ENCODE measurements around the gene INPP5A.
A peak's percentile ranks its signal among the peaks of the same experiment; 100 is the strongest.

INPP5A gene

DNA sequence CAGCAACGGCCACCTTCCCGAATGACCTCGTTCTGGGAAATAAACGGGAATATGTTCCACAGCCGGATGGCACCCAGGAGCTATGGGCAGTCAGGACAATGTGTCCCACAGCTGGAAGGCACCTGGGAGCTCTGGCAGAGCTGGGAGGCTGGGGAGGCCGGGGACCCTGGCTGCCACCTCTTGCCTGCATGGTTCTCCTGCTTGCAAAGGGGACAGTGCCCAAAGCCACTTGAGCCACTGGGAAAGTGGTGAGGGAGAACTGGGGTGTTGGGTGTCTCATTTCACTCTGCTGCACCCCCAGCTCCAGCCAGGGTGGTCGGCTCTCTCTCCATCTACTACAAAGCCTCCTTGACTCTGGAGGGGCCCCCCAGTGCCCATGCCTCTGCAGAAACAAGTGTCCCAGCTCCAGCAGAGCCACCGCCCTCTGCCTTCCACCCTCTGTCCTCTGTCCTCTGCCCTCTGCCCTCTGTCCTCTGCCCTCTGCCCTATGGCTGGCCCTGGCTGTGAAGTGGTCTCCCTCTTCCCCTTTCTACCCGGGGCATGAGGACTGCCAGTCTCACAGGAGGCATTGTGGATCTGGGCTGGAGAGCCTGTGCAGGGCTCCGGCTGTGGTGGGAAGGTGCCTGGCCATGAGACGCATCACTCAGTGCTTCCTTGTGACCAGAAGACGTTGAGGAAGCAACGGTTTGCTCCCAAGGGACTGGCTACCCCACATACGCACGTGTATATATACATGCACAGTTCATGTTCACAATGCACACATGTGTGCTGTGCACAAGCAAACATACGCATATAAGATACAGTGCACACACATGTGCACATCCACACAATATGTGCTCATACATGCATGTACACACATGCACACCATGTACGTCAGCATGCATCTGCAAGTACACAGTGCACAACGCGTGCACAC lies 21.5 kb upstream of the INPP5A start:
- no peak overlapping the region for H3K4me3 ChIP-seq (ENCODE audit: low read depth, low read length)
- DNase-seq (ENCODE audit: low read depth), result no peak

DNA sequence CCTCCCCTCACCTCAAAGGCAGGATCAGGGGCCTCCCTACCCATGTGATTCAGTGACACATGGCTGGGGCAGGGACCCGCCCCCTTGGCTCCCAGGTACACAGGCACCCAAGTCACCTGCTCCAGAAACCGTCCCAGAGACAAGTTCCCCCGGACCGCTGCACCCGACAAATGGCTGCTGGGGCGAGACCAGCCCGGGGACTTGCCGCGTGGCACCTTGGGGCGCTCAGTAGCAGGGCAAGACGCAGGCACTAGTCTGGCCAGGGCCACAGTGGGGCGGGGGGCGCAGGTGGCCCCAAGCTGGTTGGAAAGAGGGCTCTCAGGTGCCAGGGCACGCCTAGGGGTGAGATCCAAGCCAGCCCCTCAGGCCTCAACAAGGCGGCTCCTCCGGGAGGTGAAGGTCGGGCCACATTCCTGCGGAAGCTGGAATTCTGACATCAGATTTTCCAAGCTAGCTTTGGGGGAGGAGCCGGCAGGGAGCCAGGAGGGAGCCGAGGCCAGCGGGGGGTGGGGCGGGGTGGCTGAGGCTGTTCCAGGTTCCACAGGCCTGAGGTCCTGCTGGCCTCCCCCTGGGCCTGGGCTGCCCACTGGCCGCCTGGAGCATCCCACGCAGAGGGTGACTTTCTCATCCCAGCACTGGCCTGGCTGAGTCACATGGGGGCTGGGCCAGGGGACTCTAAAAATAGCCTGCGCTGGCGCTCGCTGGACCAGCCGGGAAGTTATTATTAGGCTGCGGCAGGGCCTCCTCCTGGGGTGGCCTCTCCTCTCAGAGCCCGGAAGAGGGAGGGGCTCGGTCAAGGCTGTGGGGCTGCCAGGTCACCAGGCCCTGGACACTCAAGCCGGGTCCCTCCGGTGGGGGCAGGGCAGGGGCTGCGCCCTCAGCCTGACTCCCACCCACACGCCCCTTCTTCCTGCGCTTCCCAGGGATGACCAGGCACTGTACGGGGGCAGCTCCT lies 20.5 kb upstream of the INPP5A start:
- peak; percentile 82 for DNase-seq (ENCODE audit: low read depth)
- H3K4me3 ChIP-seq (ENCODE audit: low read depth, low read length), result no peak overlapping the region

DNA sequence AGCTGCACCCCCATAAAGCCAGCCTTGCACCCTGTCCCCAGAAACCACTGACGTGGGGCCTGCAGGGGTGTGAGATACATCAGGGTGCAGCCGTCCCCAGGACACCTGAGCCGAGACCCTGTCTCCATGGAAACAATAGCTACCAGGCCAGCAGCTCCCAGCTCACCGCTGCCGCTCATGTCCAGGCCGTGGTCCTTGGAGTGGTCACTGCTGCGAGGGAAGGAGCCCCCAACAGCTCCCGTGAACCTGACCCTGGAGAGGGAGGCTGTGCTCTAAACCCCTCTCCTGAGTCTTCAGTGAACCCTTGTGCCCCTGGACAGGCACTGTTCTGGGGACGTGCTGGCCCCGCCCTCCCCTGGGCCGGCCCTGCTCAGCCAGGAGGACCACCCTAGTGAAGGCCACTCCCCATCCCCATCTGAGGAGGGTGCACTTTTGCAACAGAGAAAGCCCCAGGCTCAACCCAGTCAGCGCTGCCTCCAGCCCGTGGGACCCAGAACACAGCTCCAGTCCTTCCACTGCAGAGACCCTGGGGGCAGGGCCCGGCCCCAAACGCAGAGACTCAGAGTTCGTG lies 19.6 kb upstream of the INPP5A start:
- H3K4me3 ChIP-seq (ENCODE audit: low read depth, low read length), result no peak overlapping the region
- DNase-seq (ENCODE audit: low read depth), result no peak

DNA sequence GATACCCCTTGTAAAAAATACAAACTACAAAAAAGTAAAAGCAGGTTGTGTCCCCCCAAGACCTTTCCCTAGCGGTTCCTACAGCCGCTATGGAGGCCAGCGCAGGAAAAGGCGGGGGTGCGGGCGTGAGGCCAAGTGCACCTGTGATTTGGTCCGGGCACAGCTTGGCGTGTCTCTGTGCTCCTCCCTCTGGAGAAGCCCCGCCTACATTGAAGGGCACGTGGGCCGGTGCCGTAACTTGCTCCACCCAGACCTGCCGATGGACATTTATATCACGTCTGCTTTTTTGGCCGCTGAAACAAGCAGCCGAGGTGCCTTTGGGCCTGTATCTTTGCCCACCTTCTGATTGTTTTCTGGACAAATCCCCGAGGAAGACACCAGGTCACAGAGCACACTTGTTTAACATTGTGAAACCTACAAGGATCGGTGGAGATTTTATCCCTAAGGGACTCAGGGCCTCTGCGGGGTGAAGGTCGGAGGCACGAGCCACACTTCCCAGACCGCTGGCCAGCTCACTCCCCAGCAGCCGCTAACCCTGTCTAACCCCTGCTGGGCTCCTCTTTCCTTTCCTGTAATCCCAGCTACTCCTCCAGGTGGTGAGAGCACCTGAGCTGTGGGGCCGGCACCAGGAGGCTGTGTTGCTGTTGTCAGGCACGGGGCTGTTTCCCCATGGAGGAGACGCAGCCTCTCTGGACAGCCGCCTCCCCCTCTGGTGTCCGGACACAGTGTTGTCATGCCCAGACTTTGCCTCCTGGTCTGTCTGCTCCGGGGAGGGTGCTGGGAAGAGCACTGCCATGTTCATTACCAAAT lies 18.8 kb upstream of the INPP5A start:
- no peak for DNase-seq (ENCODE audit: low read depth)
- H3K4me3 ChIP-seq (ENCODE audit: low read depth, low read length), result no peak overlapping the region

DNA sequence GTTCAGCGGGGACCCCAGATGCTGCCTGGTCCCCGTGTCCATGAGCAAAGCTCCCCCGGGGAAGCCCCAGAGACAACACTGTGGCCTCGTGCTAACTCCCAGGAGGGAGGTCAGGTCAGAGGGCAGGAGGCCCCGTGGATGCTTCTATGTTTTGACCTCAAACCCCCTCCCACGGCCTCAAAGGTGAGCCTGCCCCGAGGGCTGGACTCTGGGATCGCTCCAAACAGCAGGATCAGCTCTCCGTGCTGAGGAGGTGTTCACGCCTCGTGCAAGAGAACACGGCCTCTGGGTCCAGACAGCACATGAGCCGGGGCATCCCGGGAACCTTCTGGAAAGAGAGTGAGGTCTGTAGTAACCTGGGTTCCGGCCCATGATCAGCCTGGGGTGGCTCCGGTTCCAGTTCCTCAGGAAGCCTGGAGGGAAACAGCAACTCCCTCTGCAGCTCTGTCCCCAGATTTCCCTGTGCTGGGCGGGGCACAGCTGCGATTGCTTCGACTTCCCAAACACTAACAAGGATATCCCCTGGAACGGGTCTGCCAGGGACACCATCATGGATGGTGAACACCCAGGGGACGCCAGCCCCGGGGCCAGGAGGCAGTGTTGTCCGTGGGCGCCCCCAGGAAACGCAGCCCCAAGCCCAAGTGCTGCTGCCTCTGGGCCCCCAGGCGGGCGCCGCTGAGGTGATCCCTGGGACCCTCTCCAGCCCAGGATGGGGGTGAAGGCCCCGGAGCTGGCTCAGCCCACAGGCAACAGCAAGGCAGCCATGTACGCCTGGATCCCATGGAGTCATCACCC lies 18.0 kb upstream of the INPP5A start:
- no peak for DNase-seq (ENCODE audit: low read depth)
- no peak overlapping the region for H3K4me3 ChIP-seq (ENCODE audit: low read depth, low read length)

DNA sequence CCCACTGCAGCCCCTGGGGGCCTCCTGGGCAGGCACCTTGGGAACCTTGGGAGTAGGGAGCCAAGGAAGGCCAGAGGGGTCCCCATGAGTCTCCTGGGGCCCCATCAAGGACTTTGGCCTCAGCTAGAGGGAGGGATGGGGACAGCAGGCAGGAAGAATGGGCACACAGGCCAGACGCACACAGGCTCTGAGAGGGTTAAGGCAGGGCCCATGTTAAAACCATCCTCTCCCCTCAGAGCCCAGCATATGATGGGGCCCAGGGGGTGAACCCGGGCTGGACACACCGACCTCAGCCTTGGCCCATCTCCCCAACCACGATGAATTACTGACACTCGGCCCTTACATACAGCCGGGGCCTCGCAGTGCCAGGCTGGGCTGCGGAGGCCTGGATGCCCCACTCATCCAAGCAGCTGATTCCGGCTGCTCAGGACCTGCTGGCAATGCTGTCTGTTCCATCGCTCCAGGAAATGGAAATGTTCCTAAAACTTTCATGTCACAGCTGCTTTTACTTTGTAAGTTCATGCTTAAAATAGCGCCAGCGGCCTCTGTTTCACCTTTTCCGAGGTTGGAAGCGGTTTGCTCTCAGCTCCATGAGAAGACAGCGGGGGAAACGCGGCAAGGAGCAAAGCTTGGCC lies 17.3 kb upstream of the INPP5A start:
- DNase-seq (ENCODE audit: low read depth), result peak; percentile 30
- H3K4me3 ChIP-seq (ENCODE audit: low read depth, low read length), result no peak overlapping the region

DNA sequence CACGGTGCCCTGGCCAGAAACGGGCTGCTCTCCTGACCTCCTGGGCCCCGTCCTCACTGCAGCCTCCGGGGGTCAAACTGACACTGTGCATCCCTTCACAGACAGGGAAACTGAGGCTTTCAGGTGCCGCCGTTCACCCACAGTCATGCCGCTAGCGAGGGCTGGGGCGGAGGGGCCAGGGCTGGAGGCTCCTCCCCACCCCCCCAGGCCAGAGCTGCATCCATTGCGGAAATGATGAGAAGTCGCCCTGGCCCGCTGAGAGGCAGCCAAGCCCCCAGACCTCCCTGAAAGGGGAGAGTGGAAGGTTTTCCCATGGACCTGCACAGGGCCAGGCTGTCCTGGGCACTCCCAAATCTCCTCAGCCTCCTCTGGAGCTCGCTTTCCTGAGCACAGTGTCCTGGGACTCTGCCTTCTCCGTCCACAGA lies 16.5 kb upstream of the INPP5A start:
- DNase-seq (ENCODE audit: low read depth), result no peak
- no peak overlapping the region for H3K4me3 ChIP-seq (ENCODE audit: low read depth, low read length)

DNA sequence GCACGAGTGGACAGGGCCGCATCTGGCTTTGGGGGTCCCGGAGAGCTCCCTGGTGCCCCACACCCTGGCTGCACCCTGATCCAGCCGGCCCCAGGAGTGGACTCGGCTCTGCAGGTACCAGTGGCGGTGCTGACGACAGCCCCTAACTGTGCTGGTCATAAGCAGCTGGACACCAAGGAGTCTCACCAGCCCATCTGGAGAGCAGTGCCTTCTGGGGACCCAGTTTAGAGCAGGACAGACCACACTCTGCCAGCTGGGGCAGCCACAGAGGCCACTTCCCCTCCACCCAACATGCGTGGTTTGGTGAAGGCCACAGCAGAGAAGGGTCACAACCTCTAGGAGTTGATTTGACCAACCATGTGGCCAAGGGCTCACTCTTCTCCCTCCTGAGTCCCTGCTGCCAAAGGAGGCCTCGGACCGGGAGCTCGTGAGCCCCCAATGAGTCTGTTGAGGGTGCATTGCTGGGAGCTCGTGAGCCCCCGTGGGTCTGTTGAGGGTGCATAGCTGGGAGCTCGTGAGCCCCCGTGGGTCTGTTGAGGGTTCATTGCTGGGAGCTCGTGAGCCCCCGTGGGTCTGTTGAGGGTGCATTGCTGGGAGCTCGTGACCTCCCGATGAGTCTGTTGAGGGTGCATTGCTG lies 16.0 kb upstream of the INPP5A start:
- no peak overlapping the region for H3K4me3 ChIP-seq (ENCODE audit: low read depth, low read length)

DNA sequence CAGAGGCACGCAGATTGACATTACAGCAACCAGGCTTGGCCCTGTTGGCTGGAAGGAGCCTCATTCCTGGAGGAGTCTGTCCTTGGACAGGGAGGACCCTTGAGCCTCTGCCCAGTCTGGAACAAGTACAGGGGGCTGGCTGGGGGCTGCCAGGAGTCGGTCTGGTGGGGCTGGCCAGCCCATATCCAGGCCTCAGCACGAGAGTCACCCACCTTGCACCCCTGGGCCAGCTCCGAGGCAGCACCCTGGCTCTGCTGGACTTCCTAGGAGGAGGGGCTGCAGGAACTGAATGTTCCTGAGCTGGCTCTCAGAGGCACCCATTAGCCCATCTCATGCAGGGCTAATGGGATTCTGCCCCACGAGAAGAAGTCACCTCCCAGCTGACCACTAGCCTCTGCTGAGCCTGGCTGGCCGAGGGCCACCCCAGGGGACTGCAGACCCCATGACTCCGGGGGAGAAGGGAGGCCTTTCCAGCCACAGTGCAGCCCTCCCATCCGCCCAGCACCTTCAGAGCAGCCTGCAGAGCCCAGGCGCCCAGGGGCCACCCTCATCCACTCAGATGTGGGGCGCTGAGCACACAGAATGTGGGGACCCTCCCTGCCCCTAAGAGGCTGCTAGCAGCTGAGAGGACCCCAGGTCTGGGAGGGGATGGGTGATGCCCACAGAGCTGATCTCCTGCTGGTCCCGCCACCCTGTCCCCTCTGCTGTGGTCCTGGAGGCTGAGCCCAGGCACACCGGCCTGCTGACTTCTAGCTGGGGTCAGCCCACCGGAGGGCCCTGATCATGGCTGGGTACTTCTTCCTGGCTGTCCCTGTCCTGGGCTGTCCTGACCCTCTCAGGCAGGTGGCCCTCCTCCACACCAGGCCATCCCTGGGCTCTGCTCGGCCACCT lies 14.8 kb upstream of the INPP5A start:
- DNase-seq (ENCODE audit: low read depth), result no peak
- no peak overlapping the region for H3K4me3 ChIP-seq (ENCODE audit: low read depth, low read length)

More for the DNA sequence above, 16.0 kb upstream of the INPP5A start:
- DNase-seq (ENCODE audit: low read depth), result no peak

DNA sequence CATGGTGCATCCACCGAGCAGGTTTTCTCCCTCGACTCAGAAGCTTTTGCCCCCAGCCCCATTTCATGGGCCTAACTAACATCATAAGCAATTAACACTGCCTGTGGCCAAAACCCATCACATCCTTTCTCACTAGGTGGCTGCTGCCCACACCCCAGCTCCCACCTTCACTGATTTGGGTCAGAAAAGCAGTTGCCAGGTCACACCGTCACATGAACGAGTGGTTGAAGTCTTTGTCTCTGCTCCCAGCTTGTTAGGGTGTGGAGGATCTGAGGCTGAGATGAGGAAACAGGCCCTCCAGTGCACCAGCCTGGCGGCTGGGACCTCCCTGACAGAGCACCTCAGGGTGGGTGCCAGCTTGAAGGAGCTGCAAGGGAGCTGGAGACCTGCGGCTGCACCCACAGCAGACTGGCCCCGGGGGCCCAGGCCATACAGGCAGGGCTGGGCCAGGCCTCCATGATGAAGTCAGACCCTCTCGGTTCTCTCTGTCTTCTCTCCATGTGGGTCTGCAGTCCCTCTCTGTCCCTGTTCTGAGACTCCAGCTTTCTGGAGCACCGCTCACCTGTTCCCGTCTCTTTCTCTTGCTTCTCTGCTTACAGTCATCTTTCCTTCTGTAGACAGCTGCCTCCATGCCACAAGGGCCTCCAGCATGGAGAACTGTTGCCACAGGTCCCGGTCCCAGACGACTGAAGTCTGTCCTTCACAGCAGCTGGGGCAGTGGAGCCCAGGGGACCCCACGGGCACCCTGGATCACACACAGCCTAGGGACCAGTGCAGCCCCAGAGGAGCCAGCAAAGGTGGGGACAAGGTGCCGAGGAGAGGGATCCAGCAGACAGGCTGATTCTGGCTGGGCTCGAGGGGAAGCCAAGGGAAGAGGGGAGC lies 13.8 kb upstream of the INPP5A start:
- H3K4me3 ChIP-seq (ENCODE audit: low read depth, low read length), result no peak overlapping the region
- DNase-seq (ENCODE audit: low read depth), result no peak

DNA sequence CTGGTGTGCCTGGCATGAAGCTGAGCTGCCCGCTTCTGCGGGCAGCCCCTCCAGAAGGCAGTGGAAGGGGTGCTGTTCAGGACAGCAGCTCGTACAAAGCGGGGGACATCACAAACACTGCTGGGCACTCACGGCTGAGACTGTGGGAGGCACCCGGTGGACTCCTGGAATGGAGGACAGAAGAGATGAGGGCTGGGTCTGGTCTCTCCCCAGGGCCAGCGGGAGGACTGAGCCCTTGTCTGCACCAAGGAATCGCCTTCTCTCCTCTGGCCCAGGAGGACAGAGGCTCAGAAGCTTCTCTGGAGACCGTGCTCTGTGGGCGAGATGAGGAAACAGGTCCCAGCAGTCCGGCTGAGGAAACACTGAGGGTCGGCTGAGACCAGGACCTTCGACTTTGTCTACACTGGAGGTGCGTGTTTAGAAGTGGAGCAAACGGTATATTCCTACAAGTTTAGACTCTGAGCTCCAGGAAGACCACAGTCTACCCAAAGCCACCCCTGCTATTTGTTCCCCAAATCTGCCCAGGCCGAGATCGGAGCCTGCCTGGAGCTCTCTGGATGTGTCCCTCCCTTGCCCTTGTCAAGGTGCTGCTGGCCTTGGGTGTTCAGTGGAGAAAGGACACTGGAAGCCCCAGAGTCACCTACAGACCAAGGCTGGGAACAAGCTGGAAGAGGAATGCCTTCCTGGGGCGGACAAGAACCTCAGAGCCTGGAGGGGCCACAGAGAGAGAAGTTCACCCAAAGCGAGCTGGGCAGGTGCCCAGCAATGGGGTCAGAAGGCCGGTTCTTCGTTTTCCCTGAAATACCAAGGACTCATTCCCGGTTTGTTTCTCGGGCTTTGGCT lies 12.9 kb upstream of the INPP5A start:
- H3K4me3 ChIP-seq (ENCODE audit: low read depth, low read length), result no peak overlapping the region
- no peak for DNase-seq (ENCODE audit: low read depth)

DNA sequence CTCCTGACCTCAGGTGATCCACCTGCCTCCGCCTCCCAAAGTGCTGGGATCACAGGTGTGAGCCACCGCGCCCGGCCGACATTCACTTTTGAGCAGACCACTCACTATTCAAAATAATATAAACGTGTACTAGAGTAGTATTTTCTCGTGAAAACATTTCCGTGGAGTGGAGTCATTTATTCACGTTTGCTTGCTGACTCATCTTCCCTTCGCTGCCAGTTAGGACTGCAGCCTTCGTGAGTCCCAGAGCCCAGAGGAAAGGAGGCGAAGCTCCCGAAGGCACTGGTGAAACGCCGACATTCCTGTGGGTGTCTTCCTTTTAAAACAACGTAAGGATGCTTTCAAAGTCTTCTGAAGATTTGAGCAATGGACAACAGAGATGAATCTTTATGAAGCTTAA lies 10.9 kb upstream of the INPP5A start:
- H3K4me3 ChIP-seq (ENCODE audit: low read depth, low read length), result no peak overlapping the region
- peak; percentile 26 for DNase-seq (ENCODE audit: low read depth)

DNA sequence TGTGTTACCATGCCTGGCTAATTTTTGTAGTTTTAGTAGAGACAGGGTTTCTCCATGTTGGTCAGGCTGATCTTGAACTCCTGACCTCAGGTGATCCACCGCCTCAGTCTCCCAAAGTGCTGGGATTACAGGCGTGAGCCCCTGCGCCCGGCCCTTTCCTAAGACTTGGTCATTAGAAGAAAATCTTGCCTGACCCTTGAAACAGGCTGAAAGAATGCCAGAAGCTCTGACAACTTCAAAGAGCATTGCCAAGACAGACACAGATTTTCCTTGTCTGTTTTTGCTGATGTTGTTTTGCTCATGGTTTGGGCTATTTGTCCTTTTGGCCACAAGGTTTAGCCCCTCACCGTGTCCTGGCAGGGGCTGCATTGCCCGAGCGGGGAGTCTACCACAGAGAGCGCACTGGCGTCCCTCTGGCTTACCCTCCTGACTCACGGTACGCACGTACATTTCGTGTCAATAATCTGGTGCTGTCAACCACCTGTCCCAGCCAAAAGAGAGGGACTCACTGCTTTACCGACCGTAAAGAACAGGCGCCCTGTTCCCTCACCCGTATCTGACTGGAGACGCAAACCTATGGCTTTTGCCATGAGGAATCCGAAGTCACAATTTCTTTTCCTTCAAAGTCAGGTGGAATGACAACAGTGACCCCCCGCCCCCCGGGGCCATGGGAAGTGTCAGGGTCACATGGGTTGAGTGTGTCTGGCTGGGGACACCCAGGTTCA lies 10.1 kb upstream of the INPP5A start:
- DNase-seq (ENCODE audit: low read depth), result no peak
- no peak overlapping the region for H3K4me3 ChIP-seq (ENCODE audit: low read depth, low read length)

DNA sequence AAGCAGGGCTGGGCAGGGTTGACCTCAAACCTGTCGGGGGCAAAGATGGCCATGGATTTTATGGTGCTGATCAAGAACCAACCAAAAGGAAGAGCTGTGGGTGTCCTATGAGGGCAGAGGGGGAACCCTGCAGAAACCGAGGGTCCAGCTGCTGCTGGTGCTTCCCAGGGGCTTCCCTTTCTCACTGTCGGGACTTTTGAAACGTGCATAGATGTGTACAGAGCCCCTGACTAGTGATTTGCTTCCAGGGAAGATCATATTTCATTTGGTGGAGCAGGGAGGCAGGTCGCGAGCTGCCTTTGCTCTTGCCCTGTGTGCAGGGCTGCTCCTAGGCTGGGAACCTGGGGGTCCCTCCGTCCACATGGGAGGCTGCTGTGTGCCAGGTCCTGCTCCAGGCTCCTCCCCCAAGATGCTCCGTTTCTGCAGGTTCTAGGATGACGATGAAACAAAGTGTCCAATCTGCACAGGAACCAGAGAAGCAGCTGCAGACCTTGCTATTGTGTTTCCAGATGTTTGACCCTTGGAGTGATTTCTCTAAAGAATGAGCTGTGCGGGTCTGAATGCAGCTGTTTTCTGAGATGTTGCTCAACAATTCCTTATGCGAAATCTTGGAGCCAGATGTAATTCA lies 9.4 kb upstream of the INPP5A start:
- H3K4me3 ChIP-seq (ENCODE audit: low read depth, low read length), result no peak overlapping the region
- no peak for DNase-seq (ENCODE audit: low read depth)

Measured in skeletal muscle cell (primary cell).